GM23248 (cell line): ENCODE results near the gene LARP1B. TPM values are rescaled to one million over a fixed set of nuclear protein-coding genes. Genes with fewer than 3 reads are reported as not detected.
"Not testable (repeated sequence)": the region's sequence is repeated elsewhere in the genome, so short reads cannot be mapped to it uniquely, and the experiment has no call there.

Experiments
- DNase-seq: peaks from one replicate; pipeline ENCODE4 v3.0.0-alpha.2; 2015
- H2AFZ ChIP-seq: fragments of 200-600 bp; sonication (generic); 2 replicates; pipeline ENCODE4 v1.6.1; 2016; ENCODE audit warnings: antibody characterized with exemption
- H3F3A ChIP-seq: fragments of 200-600 bp; sonication (generic); 2 replicates; pipeline ENCODE4 v1.6.1; 2016; ENCODE audit warnings: mild to moderate bottlenecking, antibody characterized with exemption, mixed run types; ENCODE audit not compliant: insufficient read depth
- H3K27ac ChIP-seq: fragments of 200-600 bp; sonication (generic); 2 replicates; pipeline ENCODE4 v1.5.1; 2016; ENCODE audit warnings: mild to moderate bottlenecking
- H3K27me3 ChIP-seq: fragments of 200-600 bp; sonication (generic); replicated peaks from 2 replicates; pipeline ENCODE4 v1.6.1; 2016; ENCODE audit warnings: mild to moderate bottlenecking; ENCODE audit not compliant: insufficient read depth
- H3K36me3 ChIP-seq: fragments of 200-600 bp; sonication (generic); 2 replicates; pipeline ENCODE4 v1.6.1; 2016; ENCODE audit warnings: low read depth, mild to moderate bottlenecking
- H3K4me1 ChIP-seq: fragments of 200-600 bp; sonication (generic); 2 replicates; pipeline ENCODE4 v1.6.1; 2016; ENCODE audit warnings: mild to moderate bottlenecking; ENCODE audit not compliant: insufficient read depth
- H3K4me2 ChIP-seq: fragments of 200-600 bp; sonication (generic); one replicate; pipeline ENCODE4 v1.6.1; 2016; ENCODE audit warnings: mild to moderate bottlenecking; ENCODE audit not compliant: unreplicated experiment
- H3K4me3 ChIP-seq: fragments of 200-600 bp; sonication (generic); 2 replicates; pipeline ENCODE4 v1.5.1; 2016; ENCODE audit warnings: mild to moderate bottlenecking
- H3K79me2 ChIP-seq: fragments of 200-600 bp; sonication (generic); 2 replicates; pipeline ENCODE4 v1.6.1; 2016; ENCODE audit warnings: mild to moderate bottlenecking; ENCODE audit not compliant: insufficient read depth
- H3K9ac ChIP-seq: fragments of 200-600 bp; sonication (generic); 2 replicates; pipeline ENCODE4 v1.6.1; 2016; ENCODE audit warnings: mild to moderate bottlenecking
- H3K9me2 ChIP-seq: fragments of 200-600 bp; sonication (generic); 2 replicates; pipeline ENCODE4 v1.6.1; 2016; ENCODE audit warnings: mixed run types, mild to moderate bottlenecking, moderate library complexity; ENCODE audit not compliant: insufficient read depth
- H3K9me3 ChIP-seq: fragments of 200-600 bp; sonication (generic); one replicate; pipeline ENCODE4 v1.6.1; 2017; ENCODE audit warnings: low read depth
- H4K20me1 ChIP-seq: fragments of 200-600 bp; sonication (generic); 2 replicates; pipeline ENCODE4 v1.6.0; 2016; ENCODE audit not compliant: insufficient read depth
- EZH2 ChIP-seq: fragments of 200-600 bp; sonication (generic); IDR thresholded peaks from 2 replicates; pipeline ENCODE4 v1.6.1; 2018; ENCODE audit warnings: antibody characterized with exemption, mild to moderate bottlenecking; ENCODE audit not compliant: insufficient read depth, poor library complexity, severe bottlenecking
- EZH2phosphoT487 ChIP-seq: fragments of 200-600 bp; sonication (generic); IDR thresholded peaks from 2 replicates; pipeline ENCODE4 v1.6.1; 2018; ENCODE audit warnings: antibody characterized with exemption, moderate library complexity, mild to moderate bottlenecking, low read depth; ENCODE audit not compliant: insufficient read depth
- WGBS, 2 experiments: methylation state at CpG; one replicate each; pipeline ENCODE4 v1.1.6; 2015 to 2017; ENCODE audit warnings: low lambda C conversion rate in 2 of 2, low coverage in 1 of 2; ENCODE audit errors: missing lambda C conversion rate in 2 of 2; 5-methylcytosine and 5-hydroxymethylcytosine counted together
- in situ Hi-C: fragments of 300-500 bp; cut with MboI; formaldehyde crosslinking; loops from 2 replicates; pipeline ENCODE4 v1.15.0; 2020
- polyA plus RNA-seq: library from polyadenylated mRNA; unstranded; fragments of >200 nt; fragmentation: Nextera tagmentation; extraction: Ambion mirVana; gene quantifications from 2 replicates; pipeline ENCODE4 v1.2.1, GENCODE V29; 2016
- total RNA-seq: library from RNA; depleted of rRNA; stranded (reverse); fragments of >200 nt; shearing (Covaris generic); gene quantifications from 2 replicates; pipeline ENCODE4 v1.2.3, GENCODE V29; 2014

LARP1B gene
- total and polyA plus RNA-seq, 2 experiments from 2014 or later, result 5.7 to 16.0 TPM

GRCh38 chr4:128056396-128056795 lies 4.7 kb upstream of the LARP1B start:
- no peaks in the 10 kb centered on the region for H3K79me2 ChIP-seq
- in situ Hi-C loops, result no loop called here

GRCh38 chr4:128060121-128060698 lies 902 bp upstream of the LARP1B start:
- H3K9me3 ChIP-seq, result no peaks in the 10 kb centered on the region
- H3F3A ChIP-seq, result no peaks in the 10 kb centered on the region
- 34 to 35% methylated on average over 21 of the region's 21 CpGs for WGBS, 2 experiments
- no peaks in the 10 kb centered on the region for H3K27me3 ChIP-seq
- DNase-seq, result peak; percentile 37
- peak overlapping the region; percentile 75 for H3K4me2 ChIP-seq
- TF ChIP-seq EZH2 (no peak), EZH2phosphoT487 (no peak)
- H2AFZ ChIP-seq, result peak overlapping the region; percentile 89
- peak overlapping the region; percentile 95 for H3K9ac ChIP-seq
- 0 out of 2 replicates have a peak, but pooled peaks cover 5% of the 10 kb centered on the region for H3K4me1 ChIP-seq
- peak overlapping the region; percentile 87 for H3K27ac ChIP-seq
- H3K79me2 ChIP-seq, result peaks cover 34% of the 10 kb centered on the region
- no peaks in the 10 kb centered on the region for H3K9me2 ChIP-seq
- no peaks in the 10 kb centered on the region for H4K20me1 ChIP-seq
- H3K4me3 ChIP-seq, result peak overlapping the region; percentile 90
- no peaks in the 10 kb centered on the region for H3K36me3 ChIP-seq
- in situ Hi-C loops, result no loop called here

More at GRCh38 chr4:128056396-128056795, 4.7 kb upstream of the LARP1B start:
- Histone ChIP-seq H3K9me2 (no peaks in the 10 kb centered on the region), H3K9me3 (no peaks in the 10 kb centered on the region), H3K9ac (no peak overlapping the region), H3K27ac (no peak overlapping the region), H3K36me3 (no peaks in the 10 kb centered on the region), H4K20me1 (no peaks in the 10 kb centered on the region), H3K4me2 (no peak overlapping the region), H3K4me1 (no peaks in the 10 kb centered on the region), H3K4me3 (no peak overlapping the region), H2AFZ (no peak overlapping the region), H3F3A (no peaks in the 10 kb centered on the region), H3K27me3 (no peaks in the 10 kb centered on the region)
- TF ChIP-seq EZH2 (no peak), EZH2phosphoT487 (no peak)
- DNase-seq, result no peak

- H3F3A ChIP-seq, result no peaks in the 10 kb centered on the region
- in situ Hi-C loops, result no loop called here
- TF ChIP-seq EZH2 (no peak), EZH2phosphoT487 (no peak)
- peak overlapping the region; percentile 95 for H3K9ac ChIP-seq
- H3K27ac ChIP-seq, result peak overlapping the region; percentile 87
- H3K4me3 ChIP-seq, result peak overlapping the region; percentile 90
- 0 out of 2 replicates have a peak, but pooled peaks cover 5% of the 10 kb centered on the region for H3K4me1 ChIP-seq
- DNase-seq, result peak; percentile 81
- no peaks in the 10 kb centered on the region for H3K27me3 ChIP-seq
- no peaks in the 10 kb centered on the region for H3K36me3 ChIP-seq
- WGBS, 2 experiments, result 1 to 2% methylated on average over 44 to 84 of the region's 101 CpGs
- no peaks in the 10 kb centered on the region for H3K9me2 ChIP-seq
- peaks cover 50% of the 10 kb centered on the region for H3K79me2 ChIP-seq
- H2AFZ ChIP-seq, result peak overlapping the region; percentile 80
- no peaks in the 10 kb centered on the region for H3K9me3 ChIP-seq
- peak overlapping the region; percentile 90 for H3K4me2 ChIP-seq
- no peaks in the 10 kb centered on the region for H4K20me1 ChIP-seq
Measured at GRCh38 chr4:128061566-128062536, 739 bp downstream of the LARP1B start.

- in situ Hi-C loops, result not testable (repeated sequence)
Measured at GRCh38 chr4:128066453-128066820, 5.3 kb downstream of the LARP1B start.

More at GRCh38 chr4:128066453-128066820, 5.3 kb downstream of the LARP1B start:
- H3K27me3 ChIP-seq, H3K36me3 ChIP-seq, DNase-seq, H3K9me2 ChIP-seq, H3K27ac ChIP-seq, H4K20me1 ChIP-seq, H3K4me1 ChIP-seq, H3K9me3 ChIP-seq, H3K4me2 ChIP-seq, H3K4me3 ChIP-seq, H3F3A ChIP-seq, H2AFZ ChIP-seq, H3K9ac ChIP-seq: not testable (repeated sequence)
- peaks cover 96% of the 10 kb centered on the region for H3K79me2 ChIP-seq
- WGBS, 2 experiments, result 96 to 99% methylated on average over 10 of the region's 10 CpGs
